ENCODE results near the gene TSPAN18. TPM values are rescaled to one million over a fixed set of nuclear protein-coding genes. Genes with fewer than 3 reads are reported as not detected.

The TSPAN18 gene
- total and polyA plus RNA-seq, 2 of the 8 experiments (the other 6 are each of a cell fraction or from before 2014, with no cell fraction given): 5.2 to 10.2 TPM

DNA sequence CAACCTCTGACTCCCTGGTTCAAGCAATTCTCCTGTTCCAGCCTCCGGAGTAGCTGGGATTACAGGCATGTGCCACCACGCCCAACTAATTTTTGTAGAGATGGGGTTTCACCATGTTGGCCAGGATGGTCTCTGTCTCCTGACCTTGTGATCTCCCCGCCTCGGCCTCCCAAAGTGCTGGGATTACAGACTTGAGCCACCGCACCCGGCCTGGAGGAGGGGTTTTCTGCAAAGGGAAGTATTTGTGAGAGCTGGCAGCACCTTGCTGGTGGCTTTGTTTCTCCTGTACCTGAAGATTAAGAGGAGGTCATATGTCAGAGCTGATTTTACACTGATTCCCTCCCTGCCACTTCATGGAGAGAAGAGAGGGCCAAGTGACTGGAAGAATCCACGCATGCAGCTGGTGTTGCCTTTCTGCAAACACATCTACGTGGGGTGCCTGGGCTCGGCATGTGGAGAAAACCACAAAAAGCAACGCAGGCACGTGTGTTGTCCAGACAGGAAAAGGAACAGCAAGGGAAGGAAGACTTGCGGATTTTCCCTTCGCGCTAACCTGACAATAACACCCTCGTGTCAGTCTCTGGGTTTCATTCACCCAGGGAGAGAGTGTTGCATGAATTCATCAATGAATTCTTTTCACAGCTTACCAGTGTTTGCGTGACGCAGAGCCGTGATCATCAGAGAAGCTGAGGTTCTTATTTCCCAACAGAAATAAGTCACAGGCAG, 61.9 kb downstream of the TSPAN18 start (continued):
- no peak for TF ChIP-seq HDAC2 (IDR thresholded peaks at IDR 0.05; ENCODE audit: borderline replicate concordance in 1 of 2, low read depth in 2 of 2, low read length in 2 of 2)
